ENCODE measurements around the gene FNDC8. TPM values are rescaled to one million over a fixed set of nuclear protein-coding genes. Genes with fewer than 3 reads are reported as not detected.

FNDC8 gene
- total RNA-seq, 1 experiment from 2014 or later: not detected

DNA sequence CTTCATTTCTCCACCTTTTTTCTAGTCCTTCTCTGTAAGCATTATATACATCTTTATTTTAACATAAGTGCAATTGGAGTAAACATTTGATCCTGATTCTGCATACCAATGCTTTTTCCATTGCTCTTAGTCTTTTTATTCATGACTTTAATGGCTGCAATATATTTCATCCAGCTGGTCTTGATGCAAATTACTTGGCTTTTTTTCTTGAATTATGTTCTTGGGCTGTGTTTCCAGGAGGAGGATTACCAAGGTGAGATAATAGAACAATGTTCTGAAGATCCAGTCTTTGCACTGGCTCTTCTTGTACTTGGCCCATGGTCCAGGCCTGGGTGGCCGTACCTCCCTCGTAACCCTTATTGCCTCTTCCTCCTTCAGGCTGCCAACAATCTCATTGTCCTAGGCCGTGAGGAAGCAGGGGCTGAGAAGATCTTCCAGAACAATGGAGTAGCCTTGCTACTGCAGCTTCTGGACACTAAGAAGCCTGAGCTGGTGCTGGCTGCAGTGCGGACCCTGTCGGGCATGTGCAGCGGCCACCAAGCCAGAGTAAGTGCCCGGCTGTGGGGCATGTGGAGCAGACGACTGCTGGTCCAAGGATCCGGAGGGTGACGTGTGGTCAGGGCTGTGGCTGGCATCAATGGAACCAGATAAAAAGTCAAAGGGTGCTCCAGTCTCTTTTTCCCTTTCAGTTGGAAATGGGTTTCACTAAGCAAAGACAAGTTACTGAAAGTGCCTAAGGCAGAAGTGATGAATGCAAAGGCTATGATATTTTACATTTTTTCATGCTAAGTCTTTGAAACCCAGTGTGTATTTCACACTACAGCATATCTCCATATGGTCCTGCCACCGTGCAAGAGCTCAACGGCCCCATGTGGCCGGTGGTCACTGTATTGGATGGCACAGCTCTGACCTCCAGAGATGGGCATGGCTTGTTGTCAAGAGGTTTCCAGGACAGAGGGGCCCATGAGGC is 33.1 kb downstream of the FNDC8 start:
- DNase-seq: no peak
- Histone ChIP-seq H3K4me3 (ENCODE audit: low read length) (no peak overlapping the region), H3F3A (ENCODE audit: low read length, unreplicated experiment) (no peaks in the 10 kb centered on the region), H3K4me1 (ENCODE audit: insufficient read depth, low read length) (0 out of 2 replicates have a peak, but pooled peaks cover 4% of the 10 kb centered on the region), H3K27ac (ENCODE audit: low read length) (no peak overlapping the region), H3K36me3 (ENCODE audit: low read depth, low read length) (no peaks in the 10 kb centered on the region), H3K9me2 (replicated peaks; ENCODE audit: low read length) (no peaks in the 10 kb centered on the region), H3K9me3 (ENCODE audit: low read length) (no peaks in the 10 kb centered on the region), H3K27me3 (ENCODE audit: low read length) (0 out of 2 replicates have a peak, but pooled peaks cover 5% of the 10 kb centered on the region), H2AFZ (ENCODE audit: low read length) (no peak overlapping the region), H3K79me2 (ENCODE audit: low read length) (no peaks in the 10 kb centered on the region), H3K9ac (ENCODE audit: low read length) (no peak overlapping the region), H3K4me2 (ENCODE audit: low read length) (no peak overlapping the region), H4K20me1 (ENCODE audit: low read length) (no peaks in the 10 kb centered on the region)
- ChIA-PET CTCF (no interaction called here), POLR2A (ENCODE audit: unreplicated experiment) (no interaction called here)
- ATAC-seq: no peak
- BruUV-seq (replicated peaks): no TSS peak
- TF ChIP-seq, protein P1, sequence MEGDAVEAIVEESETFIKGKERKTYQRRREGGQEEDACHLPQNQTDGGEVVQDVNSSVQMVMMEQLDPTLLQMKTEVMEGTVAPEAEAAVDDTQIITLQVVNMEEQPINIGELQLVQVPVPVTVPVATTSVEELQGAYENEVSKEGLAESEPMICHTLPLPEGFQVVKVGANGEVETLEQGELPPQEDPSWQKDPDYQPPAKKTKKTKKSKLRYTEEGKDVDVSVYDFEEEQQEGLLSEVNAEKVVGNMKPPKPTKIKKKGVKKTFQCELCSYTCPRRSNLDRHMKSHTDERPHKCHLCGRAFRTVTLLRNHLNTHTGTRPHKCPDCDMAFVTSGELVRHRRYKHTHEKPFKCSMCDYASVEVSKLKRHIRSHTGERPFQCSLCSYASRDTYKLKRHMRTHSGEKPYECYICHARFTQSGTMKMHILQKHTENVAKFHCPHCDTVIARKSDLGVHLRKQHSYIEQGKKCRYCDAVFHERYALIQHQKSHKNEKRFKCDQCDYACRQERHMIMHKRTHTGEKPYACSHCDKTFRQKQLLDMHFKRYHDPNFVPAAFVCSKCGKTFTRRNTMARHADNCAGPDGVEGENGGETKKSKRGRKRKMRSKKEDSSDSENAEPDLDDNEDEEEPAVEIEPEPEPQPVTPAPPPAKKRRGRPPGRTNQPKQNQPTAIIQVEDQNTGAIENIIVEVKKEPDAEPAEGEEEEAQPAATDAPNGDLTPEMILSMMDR (conservative IDR thresholded peaks at IDR 0.05; ENCODE audit: low read depth, low read length): no peak
- TF ChIP-seq EZH2 (IDR thresholded peaks at IDR 0.05; ENCODE audit: low read length, unreplicated experiment): no peak
- TF ChIP-seq EZH2phosphoT487 (IDR thresholded peaks at IDR 0.05; ENCODE audit: borderline replicate concordance, low read length): no peak
- intact Hi-C loops (cut with micrococcal nuclease): no loop called here

DNA sequence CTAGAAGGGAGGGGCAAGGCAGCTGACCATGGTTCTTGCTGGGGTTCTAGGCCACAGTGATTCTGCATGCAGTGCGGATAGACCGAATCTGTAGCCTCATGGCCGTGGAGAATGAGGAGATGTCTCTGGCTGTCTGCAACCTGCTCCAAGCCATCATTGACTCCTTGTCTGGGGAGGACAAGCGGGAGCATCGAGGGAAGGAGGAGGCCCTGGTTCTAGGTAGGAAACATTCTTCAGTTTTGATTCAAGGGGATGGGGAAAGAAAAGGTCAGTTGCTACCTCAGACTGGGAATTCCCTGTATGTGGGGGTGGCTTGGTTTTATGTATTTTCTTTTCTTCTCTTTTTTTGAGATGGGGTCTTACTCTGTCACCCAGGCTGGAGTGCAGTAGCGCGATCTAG is 33.8 kb downstream of the FNDC8 start:
- no peaks in the 10 kb centered on the region for H4K20me1 ChIP-seq (ENCODE audit: low read length)
- no peak overlapping the region for H3K9ac ChIP-seq (ENCODE audit: low read length)
- CTCF ChIA-PET: no interaction called here
- H3K4me3 ChIP-seq (ENCODE audit: low read length): no peak overlapping the region
- POLR2A ChIA-PET (ENCODE audit: unreplicated experiment): no interaction called here
- no peak overlapping the region for H2AFZ ChIP-seq (ENCODE audit: low read length)
- H3K9me3 ChIP-seq (ENCODE audit: low read length): no peaks in the 10 kb centered on the region
- H3K4me1 ChIP-seq (ENCODE audit: insufficient read depth, low read length): 0 out of 2 replicates have a peak, but pooled peaks cover 4% of the 10 kb centered on the region
- H3K36me3 ChIP-seq (ENCODE audit: low read depth, low read length): no peaks in the 10 kb centered on the region
- intact Hi-C loops (cut with micrococcal nuclease): no loop called here
- H3K4me2 ChIP-seq (ENCODE audit: low read length): no peak overlapping the region
- no peaks in the 10 kb centered on the region for H3F3A ChIP-seq (ENCODE audit: low read length, unreplicated experiment)
- 0 out of 2 replicates have a peak, but pooled peaks cover 5% of the 10 kb centered on the region for H3K27me3 ChIP-seq (ENCODE audit: low read length)
- BruUV-seq (replicated peaks): no TSS peak
- no peaks in the 10 kb centered on the region for H3K79me2 ChIP-seq (ENCODE audit: low read length)
- ATAC-seq (no peak), DNase-seq (no peak)
- H3K9me2 ChIP-seq (replicated peaks; ENCODE audit: low read length): no peaks in the 10 kb centered on the region
- TF ChIP-seq EZH2phosphoT487 (IDR thresholded peaks at IDR 0.05; ENCODE audit: borderline replicate concordance, low read length) (no peak), EZH2 (IDR thresholded peaks at IDR 0.05; ENCODE audit: low read length, unreplicated experiment) (no peak)
- TF ChIP-seq, protein P1 (conservative IDR thresholded peaks at IDR 0.05; ENCODE audit: low read depth, low read length): no peak
- H3K27ac ChIP-seq (ENCODE audit: low read length): no peak overlapping the region

DNA sequence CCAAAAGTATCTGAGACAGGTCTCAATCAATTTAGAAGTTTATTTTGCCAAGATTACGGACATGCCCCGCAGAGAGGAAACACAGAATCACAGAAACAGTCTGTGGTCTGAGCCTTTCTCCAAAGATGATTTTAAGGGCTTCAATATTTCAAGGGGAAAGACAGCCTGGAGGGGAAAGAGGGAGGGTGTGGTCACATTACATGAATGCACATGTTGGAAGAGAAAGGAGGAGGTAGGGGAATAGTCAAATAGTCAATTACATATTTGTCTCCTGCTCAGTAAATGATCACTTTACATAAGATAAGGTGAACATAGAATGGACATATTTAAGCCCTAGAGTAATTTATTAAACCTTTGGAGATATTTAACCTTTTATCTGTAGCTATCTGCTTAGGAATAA is 38.5 kb downstream of the FNDC8 start:
- intact Hi-C loops (cut with micrococcal nuclease): no loop called here
- no peak overlapping the region for H3K4me3 ChIP-seq (ENCODE audit: low read length)
- no peaks in the 10 kb centered on the region for H3K9me3 ChIP-seq (ENCODE audit: low read length)
- no peak overlapping the region for H3K4me2 ChIP-seq (ENCODE audit: low read length)
- TF ChIP-seq EZH2phosphoT487 (IDR thresholded peaks at IDR 0.05; ENCODE audit: borderline replicate concordance, low read length): no peak
- TF ChIP-seq EZH2 (IDR thresholded peaks at IDR 0.05; ENCODE audit: low read length, unreplicated experiment): no peak
- TF ChIP-seq, protein P1 (conservative IDR thresholded peaks at IDR 0.05; ENCODE audit: low read depth, low read length): no peak
- H2AFZ ChIP-seq (ENCODE audit: low read length): no peak overlapping the region
- H3K4me1 ChIP-seq (ENCODE audit: insufficient read depth, low read length): no peaks in the 10 kb centered on the region
- POLR2A ChIA-PET (ENCODE audit: unreplicated experiment): no interaction called here
- H3K36me3 ChIP-seq (ENCODE audit: low read depth, low read length): no peaks in the 10 kb centered on the region
- CTCF ChIA-PET: no interaction called here
- no peaks in the 10 kb centered on the region for H4K20me1 ChIP-seq (ENCODE audit: low read length)
- H3K27ac ChIP-seq (ENCODE audit: low read length): no peak overlapping the region
- H3F3A ChIP-seq (ENCODE audit: low read length, unreplicated experiment): no peaks in the 10 kb centered on the region
- no peak overlapping the region for H3K9ac ChIP-seq (ENCODE audit: low read length)
- ATAC-seq (no peak), DNase-seq (no peak)
- no TSS peak for BruUV-seq (replicated peaks)
- peaks cover 13% of the 10 kb centered on the region for H3K27me3 ChIP-seq (ENCODE audit: low read length)
- H3K9me2 ChIP-seq (replicated peaks; ENCODE audit: low read length): no peaks in the 10 kb centered on the region
- no peaks in the 10 kb centered on the region for H3K79me2 ChIP-seq (ENCODE audit: low read length)

All from PC-3 (cell line).